Naive thymus-derived CD8-positive, alpha-beta T cell (primary cell): ENCODE measurements around the gene PSMB2. TPM values are rescaled to one million over a fixed set of nuclear protein-coding genes. Genes with fewer than 3 reads are reported as not detected.
A peak's percentile ranks its signal among the peaks of the same experiment; 100 is the strongest.

ENCODE experiments used
- ATAC-seq, 2 donors: fragments of 150-1000 bp; cut with Tn5 transposase in 1 of 2; sonication (Bioruptor Pico), chemical (Tn5 transposase) in 1 of 2; 1 replicate in 1 of 2; 2 replicates in 1 of 2; pipeline ENCODE4 v1.10.0; 2021; ENCODE audit warnings: mild to moderate bottlenecking in 2 of 2, moderate library complexity in 2 of 2
- POLR2A ChIA-PET: fragments of 350-600 bp; sonication (Branson Sonifier 250); formaldehyde crosslinking; loops from one replicate; lab custom pipeline; 2021; ENCODE audit warnings: antibody characterized with exemption; lab: Charles Lee
- DNase-seq, 10 donors: peaks; one replicate each; pipeline versions ENCODE4 v3.0.0 to v3.0.0-alpha.2; 2020 to 2022
- H3K27ac Mint-ChIP-seq, 10 donors: one replicate each; pipeline ENCODE4 v1.8.0; 2020 to 2022; ENCODE audit warnings: mild to moderate bottlenecking in 10 of 10, mixed read lengths in 10 of 10, moderate library complexity in 4 of 10, inconsistent platforms in 1 of 10
- H3K27me3 Mint-ChIP-seq, 5 donors: one replicate each; pipeline ENCODE4 v1.8.0; 2021 to 2022; ENCODE audit warnings: mixed read lengths in 5 of 5
- H3K36me3 Mint-ChIP-seq, 3 donors: one replicate each; pipeline ENCODE4 v1.8.0; 2020 to 2022; ENCODE audit warnings: mixed read lengths in 3 of 3, mild to moderate bottlenecking in 2 of 3, inconsistent platforms in 1 of 3
- H3K4me1 Mint-ChIP-seq, 4 donors: one replicate each; pipeline ENCODE4 v1.8.0; 2021 to 2022; ENCODE audit warnings: mixed read lengths in 4 of 4
- H3K4me3 Mint-ChIP-seq, 10 donors: one replicate each; pipeline ENCODE4 v1.8.0; 2020 to 2022; ENCODE audit warnings: mild to moderate bottlenecking in 10 of 10, mixed read lengths in 10 of 10, moderate library complexity in 6 of 10, inconsistent platforms in 1 of 10
- H3K9me3 Mint-ChIP-seq, 9 donors: one replicate each; pipeline ENCODE4 v1.8.0; 2020 to 2022; ENCODE audit warnings: mixed read lengths in 9 of 9, mild to moderate bottlenecking in 3 of 9, inconsistent platforms in 1 of 9, moderate library complexity in 1 of 9
- polyA plus RNA-seq, 3 donors: library from polyadenylated mRNA; unstranded; fragments of 300-500 nt; fragmentation: Illumina TruSeq; gene quantifications; one replicate each; pipeline ENCODE4 v1.2.3, GENCODE V29; 2021
- total RNA-seq, 8 experiments: library from RNA in 2 of 8; stranded (reverse) in 2 of 8; gene quantifications; one replicate each; pipeline ENCODE4 v1.2.3 and lab custom pipeline; 2021 to 2026

Gene PSMB2
- total and polyA plus RNA-seq, 5 experiments from 2014 or later, result 26.1 to 72.5 (median 60.3) TPM

DNA sequence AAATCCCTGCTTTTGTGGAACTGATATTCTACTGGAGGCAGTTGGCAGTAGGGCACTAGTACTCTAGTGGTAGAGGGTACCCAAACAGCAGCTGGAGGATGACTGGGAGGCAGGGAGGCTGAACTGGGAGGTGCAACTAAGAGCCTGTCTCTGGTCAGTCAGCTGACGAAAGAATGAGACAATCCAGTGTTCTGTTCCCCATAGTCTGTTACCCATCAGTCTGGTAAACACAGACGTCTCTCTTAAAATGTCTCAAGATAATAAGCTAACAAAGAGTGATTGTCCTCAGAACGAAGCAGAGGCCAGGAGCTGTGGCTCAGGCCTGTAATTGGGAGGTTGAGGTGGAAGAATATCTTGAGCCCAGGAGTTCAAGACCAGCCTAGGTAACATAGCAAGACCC is 37.9 kb downstream of the PSMB2 start:
- DNase-seq (no peak), ATAC-seq (no peak)
- Mint-ChIP-seq H3K36me3 (peaks cover 0 to 80% (median 23%) of the 10 kb centered on the region in 3 donors), H3K4me3 (no peak overlapping the region), H3K9me3 (no peaks in the 10 kb centered on the region), H3K27me3 (no peaks in the 10 kb centered on the region), H3K27ac (peak overlapping the region in 1 of 10 donors; percentile 31), H3K4me1 (peaks cover 6 to 15% (median 7%) of the 10 kb centered on the region in 4 donors)
- POLR2A ChIA-PET, result interaction anchor here (0.6 to 0.7 kb wide), 2 partner anchors 32 to 119 kb away, joined by 4 to 7 read pairs; no protein-coding TSS in a partner anchor

DNA sequence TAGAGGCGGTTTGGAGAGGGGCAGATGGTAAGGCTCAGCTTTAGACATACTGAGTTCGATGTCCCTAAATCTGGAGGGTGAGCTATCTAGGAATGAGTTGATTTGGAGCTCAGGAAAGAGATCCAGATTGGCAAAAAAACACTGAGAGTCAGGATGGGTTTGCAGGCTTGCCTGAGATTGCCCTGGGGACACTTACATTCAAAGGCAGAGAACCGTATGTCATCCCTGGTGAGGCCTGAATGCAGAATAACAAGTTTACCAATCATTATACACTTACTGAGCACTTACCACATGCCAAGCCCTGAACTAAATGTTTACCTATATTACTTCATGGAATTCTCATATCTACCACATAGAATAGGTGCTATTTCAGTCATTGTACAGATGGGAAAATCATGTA is 40.7 kb downstream of the PSMB2 start:
- Mint-ChIP-seq H3K36me3 (peaks cover 0 to 56% (median 12%) of the 10 kb centered on the region in 3 donors), H3K4me1 (peaks cover 0 to 9% (median 1%) of the 10 kb centered on the region in 4 donors), H3K9me3 (no peaks in the 10 kb centered on the region), H3K27ac (no peak overlapping the region), H3K4me3 (no peak overlapping the region), H3K27me3 (no peaks in the 10 kb centered on the region)
- ATAC-seq (no peak), DNase-seq (no peak)
- POLR2A ChIA-PET, result no interaction called here

DNA sequence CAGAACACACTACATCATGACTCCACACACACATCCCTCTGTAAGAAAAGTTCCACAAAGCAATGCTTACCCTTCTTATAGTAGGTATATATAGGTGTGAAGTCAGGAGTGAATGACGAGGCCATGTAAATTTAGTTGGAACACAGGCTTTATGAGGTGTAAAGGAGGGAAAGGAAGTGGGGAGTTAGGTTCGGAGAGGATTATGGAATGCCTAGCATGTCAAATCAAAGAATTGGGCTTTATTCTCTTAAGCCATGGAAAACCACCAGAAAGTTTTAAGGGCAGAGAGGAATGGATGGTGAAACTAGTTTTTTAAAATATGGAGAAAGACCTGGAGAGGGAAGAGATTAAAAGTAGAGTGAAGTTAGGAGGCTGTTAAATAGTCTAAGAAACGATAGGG is 41.9 kb downstream of the PSMB2 start:
- no peaks in the 10 kb centered on the region for H3K27me3 Mint-ChIP-seq

DNA sequence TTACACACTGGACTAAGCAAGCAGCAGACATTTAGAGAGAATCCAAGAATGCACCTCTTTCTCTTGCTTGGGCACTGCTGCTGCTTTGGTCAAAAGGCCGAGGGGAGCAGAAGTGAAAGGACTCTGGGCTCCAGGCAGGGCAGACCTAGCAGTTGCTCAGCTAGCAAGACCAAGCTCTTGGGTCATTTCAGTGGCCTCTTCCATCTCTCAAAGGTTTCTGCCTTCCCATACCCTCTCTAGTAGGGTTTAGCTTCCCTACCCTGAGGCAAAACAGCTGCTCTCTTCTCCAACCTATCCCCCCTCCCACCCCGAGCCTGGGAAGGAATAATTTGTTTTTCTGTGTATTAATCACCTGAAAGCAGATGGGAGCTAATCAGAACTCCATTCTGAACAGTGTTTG is 42.4 kb downstream of the PSMB2 start:
- H3K4me3 Mint-ChIP-seq, result no peak overlapping the region
- peaks cover 0 to 39% (median 8%) of the 10 kb centered on the region in 3 donors for H3K36me3 Mint-ChIP-seq
- H3K9me3 Mint-ChIP-seq, result no peaks in the 10 kb centered on the region
- peak overlapping the region in 2 of 10 donors; percentile 17 to 18 for H3K27ac Mint-ChIP-seq
- POLR2A ChIA-PET, result no interaction called here
- H3K27me3 Mint-ChIP-seq, result no peaks in the 10 kb centered on the region
- ATAC-seq, result no peak
- no peak for DNase-seq
- H3K4me1 Mint-ChIP-seq, result peaks cover 0 to 5% (median 1%) of the 10 kb centered on the region in 4 donors

More for the DNA sequence above, 41.9 kb downstream of the PSMB2 start:
- Mint-ChIP-seq H3K36me3 (peaks cover 0 to 44% (median 11%) of the 10 kb centered on the region in 3 donors), H3K4me3 (no peak overlapping the region), H3K4me1 (peaks cover 0 to 8% (median 1%) of the 10 kb centered on the region in 4 donors), H3K9me3 (no peaks in the 10 kb centered on the region), H3K27ac (peak overlapping the region in 2 of 10 donors; percentile 17 to 51)
- POLR2A ChIA-PET, result no interaction called here
- DNase-seq, result no peak
- no peak for ATAC-seq

DNA sequence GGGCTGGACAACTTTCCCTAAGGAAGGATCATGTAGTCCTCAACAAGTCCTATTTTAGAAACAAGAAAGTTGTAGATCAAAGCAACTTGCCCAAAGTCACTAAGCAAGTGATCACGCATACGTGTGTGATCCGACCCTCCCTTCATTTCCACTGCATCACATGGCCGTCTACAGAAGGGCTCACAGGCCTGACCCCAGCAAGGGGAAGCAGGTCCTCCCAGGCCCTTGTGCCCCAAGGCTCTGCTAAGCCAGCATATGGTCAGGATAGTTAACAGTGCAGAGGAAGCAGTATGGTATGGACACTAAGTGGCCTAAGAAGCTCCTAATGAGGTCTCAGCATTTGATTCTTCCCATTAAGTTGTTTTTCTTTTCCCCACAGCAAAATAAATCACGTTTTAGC is 43.5 kb downstream of the PSMB2 start:
- DNase-seq (no peak), ATAC-seq (no peak)
- H3K27me3 Mint-ChIP-seq, result no peaks in the 10 kb centered on the region
- peaks cover 0 to 29% (median under 1%) of the 10 kb centered on the region in 3 donors for H3K36me3 Mint-ChIP-seq
- no peak overlapping the region for H3K4me3 Mint-ChIP-seq
- POLR2A ChIA-PET, result no interaction called here
- H3K4me1 Mint-ChIP-seq, result peaks cover 2 to 10% (median 5%) of the 10 kb centered on the region in 4 donors
- H3K27ac Mint-ChIP-seq, result no peak overlapping the region
- H3K9me3 Mint-ChIP-seq, result no peaks in the 10 kb centered on the region

DNA sequence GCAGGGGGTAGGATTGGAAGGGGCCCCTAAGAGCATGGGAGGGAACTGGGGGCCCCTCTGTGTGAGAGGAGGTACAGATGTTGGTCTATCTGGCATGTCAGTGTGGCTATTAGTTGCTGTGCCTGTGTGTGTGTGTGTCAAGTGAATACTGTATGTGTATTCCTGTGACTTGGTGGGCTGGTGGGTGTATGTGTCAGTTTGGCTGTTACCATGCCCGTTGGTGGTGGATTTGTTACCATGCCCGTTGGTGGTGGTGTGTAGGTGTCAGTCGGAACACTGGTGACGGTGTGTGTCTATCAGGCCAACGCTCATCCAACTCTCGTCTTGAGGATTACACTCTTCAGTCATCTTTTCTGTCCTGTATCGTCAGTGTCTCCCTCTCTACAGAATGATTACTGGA is 45.6 kb downstream of the PSMB2 start:
- H3K27ac Mint-ChIP-seq, result peak overlapping the region in 3 of 10 donors; percentile 21 to 47 (median 30)
- no peak for ATAC-seq
- POLR2A ChIA-PET, result no interaction called here
- H3K9me3 Mint-ChIP-seq, result no peaks in the 10 kb centered on the region
- DNase-seq, result no peak
- H3K4me3 Mint-ChIP-seq, result no peak overlapping the region
- no peaks in the 10 kb centered on the region for H3K27me3 Mint-ChIP-seq
- H3K4me1 Mint-ChIP-seq, result peaks cover 6 to 15% (median 10%) of the 10 kb centered on the region in 4 donors
- H3K36me3 Mint-ChIP-seq, result peaks cover 0 to 20% (median 5%) of the 10 kb centered on the region in 3 donors

DNA sequence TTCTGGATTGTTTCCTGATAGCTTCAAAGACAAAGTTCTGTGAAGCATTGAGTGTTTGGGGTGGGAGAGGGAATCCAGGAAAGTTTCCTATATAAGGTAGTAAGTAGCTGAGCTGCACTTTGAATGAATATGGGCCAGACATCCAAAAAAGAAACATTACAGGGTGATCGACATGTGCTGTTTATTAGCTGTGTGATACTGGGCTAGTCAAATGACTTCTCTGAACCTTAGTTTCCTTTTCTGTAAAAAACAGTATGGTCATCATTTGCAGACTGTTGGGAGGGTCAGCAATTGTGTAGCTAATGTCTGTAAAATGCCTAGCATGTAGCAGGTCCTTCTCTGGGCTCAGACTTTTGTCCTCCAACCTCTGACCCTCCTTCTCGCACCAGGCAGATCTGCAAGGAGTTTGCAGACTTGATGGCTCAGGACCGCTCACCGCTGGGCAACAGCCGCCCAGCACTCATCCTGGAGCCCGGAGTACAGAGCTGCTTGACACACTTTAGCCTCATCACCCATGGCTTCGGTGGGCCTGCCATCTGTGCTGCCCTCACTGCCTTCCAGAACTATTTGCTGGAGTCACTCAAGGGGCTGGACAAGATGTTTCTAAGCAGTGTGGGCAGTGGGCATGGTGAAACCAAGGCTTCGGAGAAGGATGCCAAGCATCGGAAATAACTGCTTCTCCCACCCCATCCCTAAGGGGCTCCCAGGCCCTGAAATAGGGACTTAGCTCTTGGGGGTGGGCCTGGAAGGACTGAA is 47.1 kb downstream of the PSMB2 start:
- H3K9me3 Mint-ChIP-seq, result no peaks in the 10 kb centered on the region
- peaks cover 0 to 11% (median 5%) of the 10 kb centered on the region in 3 donors for H3K36me3 Mint-ChIP-seq
- peaks cover 6 to 15% (median 12%) of the 10 kb centered on the region in 4 donors for H3K4me1 Mint-ChIP-seq
- ATAC-seq (no peak), DNase-seq (no peak)
- H3K27me3 Mint-ChIP-seq, result no peaks in the 10 kb centered on the region
- peak overlapping the region in 3 of 10 donors; percentile 2 to 83 (median 67) for H3K27ac Mint-ChIP-seq
- no peak overlapping the region for H3K4me3 Mint-ChIP-seq
- POLR2A ChIA-PET, result no interaction called here

DNA sequence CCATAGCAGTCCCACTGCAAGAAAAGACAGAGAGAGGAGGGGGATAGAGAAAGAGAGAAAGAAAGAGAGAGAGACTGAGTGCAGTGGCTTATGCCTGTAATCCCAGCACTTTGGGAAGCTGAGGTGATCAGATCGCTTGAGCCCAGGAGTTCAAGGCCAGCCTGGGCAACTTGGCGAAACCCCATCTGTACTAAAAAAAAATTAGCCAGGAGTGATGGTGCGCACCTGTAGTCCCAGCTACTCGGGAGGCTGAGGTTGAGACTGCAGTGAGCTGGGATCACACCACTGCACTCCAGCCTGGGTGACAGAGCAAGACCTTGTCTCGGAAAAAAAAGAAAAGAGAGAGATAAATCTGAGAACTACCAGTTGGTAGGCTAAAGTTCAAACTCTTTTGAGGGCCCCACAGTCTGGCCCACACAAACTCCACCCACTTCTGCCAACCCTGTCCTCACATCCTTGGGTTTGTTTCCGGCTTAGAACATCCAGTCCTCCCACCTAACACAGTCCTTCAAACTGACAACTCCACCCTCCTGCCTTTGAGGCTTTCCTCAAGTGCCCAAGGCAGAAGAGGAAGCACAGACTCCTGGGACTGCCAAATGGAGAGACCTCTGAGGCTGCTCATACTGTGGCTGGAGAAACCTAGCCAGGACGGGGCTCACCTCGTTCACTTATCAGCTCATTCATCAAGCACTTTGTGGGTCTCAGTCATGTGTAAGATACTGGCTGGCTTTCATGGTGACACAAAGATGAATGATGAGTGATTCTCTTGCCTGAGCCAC is 48.1 kb downstream of the PSMB2 start:
- DNase-seq, result no peak
- POLR2A ChIA-PET, result no interaction called here
- no peak overlapping the region for H3K4me3 Mint-ChIP-seq

DNA sequence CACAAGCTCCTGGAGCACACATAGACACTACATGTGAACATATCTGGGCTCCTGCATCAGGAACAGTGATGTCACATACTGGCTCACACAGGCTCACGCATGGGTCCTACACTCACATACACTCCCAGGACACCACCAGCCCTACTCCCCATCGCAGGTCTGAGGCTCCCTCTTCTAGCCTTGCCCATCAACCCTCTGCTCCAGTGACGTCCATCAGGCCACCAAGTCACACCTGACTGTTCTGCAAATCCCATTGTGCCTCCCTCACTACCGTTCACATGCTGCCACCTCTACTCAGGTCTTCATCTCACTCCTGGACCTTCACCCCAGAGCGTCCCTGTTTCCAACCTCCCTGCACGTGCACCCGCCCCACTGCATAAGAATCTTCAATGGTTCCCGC is 50.1 kb downstream of the PSMB2 start:
- H3K9me3 Mint-ChIP-seq, result no peaks in the 10 kb centered on the region
- peaks cover 0 to 5% (median 5%) of the 10 kb centered on the region in 3 donors for H3K36me3 Mint-ChIP-seq
- peak overlapping the region in 1 of 10 donors; percentile 12 for H3K4me3 Mint-ChIP-seq
- H3K4me1 Mint-ChIP-seq, result peaks cover 6 to 13% (median 10%) of the 10 kb centered on the region in 4 donors
- peak overlapping the region in 3 of 10 donors; percentile 52 to 81 (median 77) for H3K27ac Mint-ChIP-seq
- ATAC-seq, result no peak
- H3K27me3 Mint-ChIP-seq, result no peaks in the 10 kb centered on the region
- POLR2A ChIA-PET, result no interaction called here
- DNase-seq, result no peak

More for the DNA sequence above, 48.1 kb downstream of the PSMB2 start:
- peak in 1 of 2 donors; percentile 35 for ATAC-seq
- Mint-ChIP-seq H3K27ac (peak overlapping the region in 8 of 10 donors; percentile 6 to 63 (median 29)), H3K4me1 (peaks cover 6 to 17% (median 12%) of the 10 kb centered on the region in 4 donors), H3K27me3 (no peaks in the 10 kb centered on the region), H3K9me3 (no peaks in the 10 kb centered on the region), H3K36me3 (peaks cover 0 to 7% (median 5%) of the 10 kb centered on the region in 3 donors)

DNA sequence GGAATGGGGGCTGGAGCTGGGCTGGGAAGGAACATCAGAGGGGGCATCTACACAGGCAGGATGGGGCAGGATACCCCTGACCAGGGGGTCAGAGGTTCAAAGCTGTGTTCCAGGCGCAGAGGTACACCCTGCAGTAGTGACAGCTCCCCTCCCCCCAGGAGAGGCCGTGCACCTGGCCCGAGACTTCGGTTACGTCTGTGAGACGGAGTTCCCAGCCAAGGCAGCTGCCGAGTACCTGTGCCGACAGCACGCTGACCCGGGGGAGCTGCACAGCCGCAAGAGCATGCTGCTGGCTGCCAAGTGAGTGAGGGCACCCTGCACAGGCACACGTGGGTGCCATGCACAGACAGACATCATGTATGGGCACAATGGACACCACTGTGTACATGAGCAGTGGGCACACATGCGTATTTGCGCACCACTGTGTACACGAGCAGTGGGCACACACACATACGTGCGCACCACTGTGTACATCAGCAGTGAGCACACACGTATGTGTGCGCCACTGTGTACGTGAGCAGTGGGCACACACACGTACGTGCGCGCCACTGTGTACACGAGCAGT is 50.8 kb downstream of the PSMB2 start:
- ATAC-seq (no peak), DNase-seq (no peak)
- H3K27me3 Mint-ChIP-seq, result no peaks in the 10 kb centered on the region
- H3K4me1 Mint-ChIP-seq, result peaks cover 6 to 13% (median 10%) of the 10 kb centered on the region in 4 donors
- no peaks in the 10 kb centered on the region for H3K9me3 Mint-ChIP-seq
- POLR2A ChIA-PET, result no interaction called here
- H3K36me3 Mint-ChIP-seq, result peaks cover 0 to 5% (median 5%) of the 10 kb centered on the region in 3 donors
- no peak overlapping the region for H3K4me3 Mint-ChIP-seq
- H3K27ac Mint-ChIP-seq, result no peak overlapping the region

DNA sequence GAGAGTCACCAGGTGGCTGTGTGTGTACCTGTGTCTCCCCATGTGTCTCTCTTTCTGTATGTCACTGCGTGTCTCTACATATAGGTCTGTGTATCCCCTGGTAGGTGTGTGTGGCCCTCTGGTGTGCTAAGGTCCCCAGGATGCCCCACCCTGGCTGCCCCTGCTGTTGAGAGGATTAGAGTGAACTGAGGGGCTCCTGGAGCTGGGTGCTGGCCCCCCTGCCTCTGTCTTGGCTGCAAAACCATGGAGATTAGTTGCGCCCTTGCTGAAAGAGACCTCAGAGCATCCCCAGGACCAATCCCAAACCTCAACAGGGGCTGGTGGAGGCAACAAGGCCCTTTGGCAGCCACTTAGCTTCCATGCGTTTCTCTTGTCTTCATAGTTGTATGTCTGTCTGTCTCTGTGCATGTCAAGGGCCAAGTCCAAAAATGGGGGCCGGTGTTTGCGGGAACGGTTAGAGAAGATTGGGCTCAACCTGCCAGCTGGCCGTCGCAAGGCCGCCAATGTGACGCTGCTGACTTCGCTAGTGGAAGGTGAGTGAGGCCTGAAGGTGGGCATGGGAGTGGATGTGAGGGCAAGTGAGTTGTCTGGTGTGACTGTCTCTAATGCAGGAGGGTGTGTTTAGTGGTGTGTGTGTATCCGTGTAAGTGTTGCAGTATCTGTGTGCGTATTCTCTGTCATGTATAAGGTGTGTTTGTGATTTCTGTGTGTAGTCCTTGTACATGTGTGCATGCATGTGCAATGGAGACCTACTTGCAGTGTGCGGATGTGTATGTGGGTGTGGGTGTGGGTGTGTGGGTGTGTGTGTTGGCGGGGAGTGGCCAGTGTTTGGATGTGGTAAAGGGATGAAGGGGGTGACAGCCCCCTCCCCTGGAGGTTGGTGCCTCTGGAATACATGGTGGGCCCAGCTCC is 51.6 kb downstream of the PSMB2 start:
- peaks cover 0 to 5% (median 5%) of the 10 kb centered on the region in 3 donors for H3K36me3 Mint-ChIP-seq
- H3K4me1 Mint-ChIP-seq, result peaks cover 6 to 13% (median 10%) of the 10 kb centered on the region in 4 donors
- peak overlapping the region in 4 of 10 donors; percentile 9 to 90 (median 47) for H3K27ac Mint-ChIP-seq
- no peak for ATAC-seq
- no peaks in the 10 kb centered on the region for H3K9me3 Mint-ChIP-seq
- no peaks in the 10 kb centered on the region for H3K27me3 Mint-ChIP-seq
- H3K4me3 Mint-ChIP-seq, result no peak overlapping the region
- POLR2A ChIA-PET, result interaction anchor here (0.5 kb wide), 1 partner anchor 127 kb away, joined by 3 read pairs; no protein-coding TSS in a partner anchor
- no peak for DNase-seq
